Stimulated activated CD4-positive, alpha-beta T cell treated with anti-CD3 and anti-CD28 coated beads, Interleukin-12 subunit alpha, Interleukin-12 subunit beta, amount 100 ng/mL, for 24 hours (primary cell): ENCODE measurements around the gene AP1G1.
"Not testable (repeated sequence)": the region's sequence is repeated elsewhere in the genome, so short reads cannot be mapped to it uniquely, and the experiment has no call there.

Experiments
- DNase-seq, 2 experiments: peaks; one replicate each; pipeline ENCODE4 v3.0.0-alpha.2; 2020; ENCODE audit warnings: low read depth in 2 of 2

The AP1G1 gene

GRCh38 chr16:71810155-71810530, 1.5 kb upstream of the AP1G1 start:
- DNase-seq = not testable (repeated sequence)

- peak; percentile 24 to 39 for DNase-seq
These were observed 585 bp downstream of the AP1G1 start for GRCh38 chr16:71807905-71808592.

GRCh38 chr16:71803305-71803690, 5.3 kb downstream of the AP1G1 start:
- DNase-seq = no peak

- DNase-seq = no peak
These were observed 12.0 kb downstream of the AP1G1 start for GRCh38 chr16:71796501-71797097.

- DNase-seq = no peak
These were observed 13.7 kb downstream of the AP1G1 start for GRCh38 chr16:71794943-71795342.

GRCh38 chr16:71794018-71794417, 14.6 kb downstream of the AP1G1 start:
- DNase-seq = no peak

GRCh38 chr16:71792176-71792575, 16.5 kb downstream of the AP1G1 start:
- DNase-seq = no peak

GRCh38 chr16:71790329-71790728, 18.3 kb downstream of the AP1G1 start:
- DNase-seq = not testable (repeated sequence)

GRCh38 chr16:71789136-71789535, 19.5 kb downstream of the AP1G1 start:
- no peak for DNase-seq

GRCh38 chr16:71788578-71788977, 20.1 kb downstream of the AP1G1 start:
- DNase-seq = no peak

- DNase-seq = not testable (repeated sequence)
These were observed 23.5 kb downstream of the AP1G1 start for GRCh38 chr16:71785143-71785542.

- no peak for DNase-seq
These were observed 24.5 kb downstream of the AP1G1 start for GRCh38 chr16:71784093-71784492.

GRCh38 chr16:71781741-71782140, 26.9 kb downstream of the AP1G1 start:
- no peak for DNase-seq

- DNase-seq = no peak
These were observed 28.0 kb downstream of the AP1G1 start for GRCh38 chr16:71780521-71781089.

GRCh38 chr16:71778780-71779179, 29.9 kb downstream of the AP1G1 start:
- DNase-seq = no peak

- DNase-seq = no peak
These were observed 31.3 kb downstream of the AP1G1 start for GRCh38 chr16:71777329-71777728.

GRCh38 chr16:71775949-71776348, 32.7 kb downstream of the AP1G1 start:
- DNase-seq = no peak

- DNase-seq = no peak
These were observed 37.1 kb downstream of the AP1G1 start for GRCh38 chr16:71771571-71771970.

- DNase-seq = no peak
These were observed 39.4 kb downstream of the AP1G1 start for GRCh38 chr16:71769222-71769621.

- DNase-seq = no peak
These were observed 41.4 kb downstream of the AP1G1 start for GRCh38 chr16:71767060-71767900.

GRCh38 chr16:71762186-71762585, 46.4 kb downstream of the AP1G1 start:
- no peak for DNase-seq

GRCh38 chr16:71761097-71761496, 47.5 kb downstream of the AP1G1 start:
- no peak for DNase-seq
